Stimulated activated CD8-positive, alpha-beta memory T cell treated with anti-CD3 and anti-CD28 coated beads, Interleukin-15, amount 100 ng/mL, for 48 hours (primary cell): ENCODE measurements around the gene DPYSL5.
A peak's percentile ranks its signal among the peaks of the same experiment; 100 is the strongest.
"Not testable (repeated sequence)": the region's sequence is repeated elsewhere in the genome, so short reads cannot be mapped to it uniquely, and the experiment has no call there.

Experiments
- DNase-seq, 2 donors: peaks; one replicate each; pipeline ENCODE4 v3.0.0-alpha.2; 2020; ENCODE audit warnings: low read depth in 2 of 2

DPYSL5 gene

GRCh38 chr2:26901326-26902183 is 53.6 kb downstream of the DPYSL5 start:
- no peak for DNase-seq

GRCh38 chr2:26903676-26904075 is 55.7 kb downstream of the DPYSL5 start:
- no peak for DNase-seq

DNA sequence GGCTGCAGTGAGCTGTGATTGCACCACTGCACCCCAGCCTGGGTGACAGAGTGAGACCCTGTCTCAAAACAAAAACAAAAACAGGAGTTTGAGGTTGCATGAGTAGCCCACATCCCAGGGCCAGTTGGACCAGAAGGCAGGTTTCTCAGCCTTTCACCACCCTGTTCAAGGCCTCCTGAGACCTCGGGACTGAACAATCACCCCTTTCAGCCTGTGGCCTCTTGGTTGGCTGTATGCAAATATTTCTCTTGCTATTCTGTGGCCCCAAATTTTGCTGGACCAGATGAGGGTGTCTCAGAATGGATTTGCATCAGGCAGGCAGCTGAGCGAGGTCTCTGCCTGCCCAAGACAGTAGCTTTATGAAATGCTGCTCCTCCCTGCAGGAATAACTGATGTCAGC is 56.9 kb downstream of the DPYSL5 start:
- DNase-seq = no peak

- DNase-seq = no peak
Observed at GRCh38 chr2:26905341-26906198, 57.6 kb downstream of the DPYSL5 start.

- DNase-seq = no peak
Observed at GRCh38 chr2:26907416-26907815, 59.5 kb downstream of the DPYSL5 start.

DNA sequence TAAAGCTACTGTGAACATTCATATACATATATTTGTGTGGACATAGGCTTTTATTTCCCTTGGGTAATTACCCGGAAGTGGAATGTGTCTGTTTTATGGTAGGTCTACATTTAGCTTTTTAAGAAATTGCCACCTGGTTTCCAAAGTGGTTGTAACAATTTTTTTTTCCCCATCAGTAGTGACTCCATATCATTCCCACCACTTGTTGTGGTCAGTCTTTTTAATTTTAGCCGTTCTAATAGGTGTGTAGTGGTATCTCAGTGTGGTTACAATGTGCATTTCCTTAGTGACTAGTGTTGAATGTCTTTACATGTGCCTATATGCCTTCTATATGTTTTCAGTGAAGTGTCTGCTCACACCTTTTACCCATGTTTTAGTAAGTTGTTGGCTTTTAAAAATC is 62.2 kb downstream of the DPYSL5 start:
- no peak for DNase-seq

- DNase-seq = no peak
Observed at GRCh38 chr2:26911911-26912861, 64.3 kb downstream of the DPYSL5 start.

DNA sequence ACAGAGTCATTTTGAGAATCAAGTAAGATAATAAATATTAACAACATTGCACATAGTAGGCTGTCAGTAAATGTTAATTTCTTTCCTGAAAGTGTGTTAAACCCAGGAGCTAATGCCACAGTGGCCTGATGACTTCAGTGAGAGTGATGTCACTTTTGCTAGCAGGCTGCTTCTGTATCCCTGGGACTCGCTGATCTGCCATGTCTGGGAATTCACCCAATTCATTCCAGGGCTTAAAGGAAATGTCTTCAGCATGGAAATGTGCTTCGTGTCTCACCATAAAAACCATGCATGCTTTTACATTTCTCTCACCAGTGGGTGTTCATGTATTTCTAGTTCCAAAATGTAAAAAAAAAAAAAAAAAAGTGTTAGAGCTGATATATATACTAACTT is 65.7 kb downstream of the DPYSL5 start:
- no peak for DNase-seq

GRCh38 chr2:26913999-26914658 is 66.2 kb downstream of the DPYSL5 start:
- no peak for DNase-seq

DNA sequence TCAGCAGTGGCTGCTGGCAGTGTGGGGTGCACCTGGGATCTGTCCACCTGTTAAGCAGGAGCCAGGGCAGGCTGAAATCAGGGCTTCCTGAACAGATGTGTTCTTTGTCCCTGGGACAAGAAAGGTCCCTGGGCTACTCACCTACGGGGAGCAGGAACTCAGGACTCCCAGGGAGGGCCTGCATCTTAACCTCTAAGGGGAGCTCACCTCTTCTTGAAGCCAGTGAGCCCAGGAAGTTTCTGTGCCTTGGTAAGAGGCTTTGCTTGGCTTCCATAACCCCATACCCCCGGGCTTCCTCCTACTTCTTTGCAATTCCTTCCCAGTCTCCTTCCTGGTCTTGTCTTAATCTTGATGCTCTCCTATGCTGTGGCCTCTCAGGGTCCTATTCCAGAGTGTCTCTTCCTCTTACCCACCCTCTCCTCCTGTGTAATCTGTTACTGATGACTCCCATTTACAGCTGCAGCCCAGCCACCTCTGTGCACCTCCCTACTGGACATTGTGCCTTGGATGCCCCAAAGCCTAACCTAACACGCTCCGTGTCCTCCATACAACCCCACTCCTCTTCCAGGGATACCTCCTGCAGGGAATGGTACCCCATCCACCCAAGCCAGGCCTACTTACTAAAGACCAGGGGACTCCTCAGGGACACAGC is 66.9 kb downstream of the DPYSL5 start:
- DNase-seq = no peak

DNA sequence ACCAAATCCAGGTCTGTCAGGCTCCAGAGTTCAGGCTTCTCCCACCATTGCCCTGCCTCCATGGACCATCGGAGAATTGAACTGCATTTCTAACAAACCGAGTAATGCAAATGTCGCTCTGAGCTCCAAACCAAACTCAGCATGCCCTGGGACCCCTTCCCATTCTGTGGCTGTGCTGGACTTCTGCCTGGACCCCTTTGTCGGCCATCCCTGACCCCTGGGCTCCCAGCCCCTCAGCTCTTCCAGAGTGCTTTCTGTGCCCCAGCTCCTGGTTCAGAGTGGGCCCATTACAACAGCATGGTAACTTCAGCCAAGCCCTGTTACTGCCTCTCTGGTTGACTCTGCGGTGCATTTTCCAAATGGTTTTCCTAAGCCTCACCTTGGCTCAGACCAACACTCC is 67.4 kb downstream of the DPYSL5 start:
- no peak for DNase-seq

DNA sequence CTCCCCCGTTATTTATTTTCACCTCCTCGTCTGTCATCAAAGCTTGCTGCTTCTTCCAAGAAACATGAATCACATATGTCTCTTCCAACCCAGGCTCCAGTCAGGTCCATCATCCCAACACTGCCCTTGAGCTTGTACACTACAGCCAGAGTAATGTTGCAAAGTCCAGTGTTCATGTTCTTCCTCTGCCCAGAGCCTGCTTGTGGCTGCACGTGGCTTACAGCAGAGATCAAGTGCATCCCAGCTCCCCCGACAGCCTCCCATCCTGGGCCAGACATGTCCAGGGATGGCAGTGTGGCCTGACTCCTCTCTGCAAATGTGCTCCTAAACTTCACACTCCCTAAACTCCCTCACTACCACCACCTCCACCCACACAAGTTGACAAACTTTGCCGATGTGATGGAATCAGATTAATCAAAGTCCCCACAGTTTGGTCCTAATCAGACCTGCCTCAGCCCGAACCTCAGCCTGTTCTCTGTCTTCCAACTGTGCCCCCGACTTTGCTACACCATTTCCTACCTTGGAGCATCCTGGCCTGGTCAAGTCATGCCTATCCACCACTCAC is 68.3 kb downstream of the DPYSL5 start:
- DNase-seq = no peak

GRCh38 chr2:26917135-26917836 is 69.4 kb downstream of the DPYSL5 start:
- DNase-seq = no peak

- DNase-seq = no peak
Observed at GRCh38 chr2:26921323-26921722, 73.4 kb downstream of the DPYSL5 start.

DNA sequence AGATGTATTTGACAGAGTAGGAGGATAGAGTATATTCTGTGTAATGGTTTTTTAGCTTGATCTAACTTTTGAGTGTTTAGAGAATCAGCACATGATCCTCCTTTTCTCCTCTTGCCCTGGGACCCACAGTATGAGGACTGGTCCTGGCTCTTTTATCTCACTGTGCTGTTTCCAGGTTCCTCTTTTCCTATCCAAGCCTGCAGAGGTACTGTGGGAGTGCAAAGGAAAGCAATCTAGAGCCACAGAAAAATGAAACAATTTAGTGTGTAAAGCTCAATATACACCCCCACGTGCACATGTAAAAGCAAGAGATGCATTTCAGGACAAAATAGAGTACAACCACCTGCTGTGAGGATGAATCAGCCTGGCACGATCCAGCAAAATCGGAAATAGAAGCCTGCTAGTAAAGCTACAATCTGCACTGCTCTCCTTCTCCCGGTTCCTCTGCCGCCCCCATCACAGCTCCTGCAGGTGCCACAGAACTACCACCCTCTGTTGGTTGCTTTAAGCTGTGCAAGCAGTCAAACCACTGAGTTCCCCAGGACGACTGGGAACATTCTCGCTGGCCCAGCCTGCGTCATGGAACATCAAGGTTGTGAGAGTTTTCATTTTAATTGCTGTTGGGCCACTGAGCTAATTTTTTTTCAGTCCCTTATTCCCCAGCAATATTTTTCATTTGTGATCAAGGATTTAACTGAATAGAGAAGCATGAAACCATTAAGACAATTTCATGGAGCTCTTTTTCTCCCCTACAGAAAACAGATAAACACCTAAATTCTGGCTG is 74.7 kb downstream of the DPYSL5 start:
- DNase-seq = peak; percentile 18 to 21

- not testable (repeated sequence) for DNase-seq
Observed at GRCh38 chr2:26923189-26923466, 75.2 kb downstream of the DPYSL5 start.

GRCh38 chr2:26924731-26925099 is 76.8 kb downstream of the DPYSL5 start:
- no peak for DNase-seq

DNA sequence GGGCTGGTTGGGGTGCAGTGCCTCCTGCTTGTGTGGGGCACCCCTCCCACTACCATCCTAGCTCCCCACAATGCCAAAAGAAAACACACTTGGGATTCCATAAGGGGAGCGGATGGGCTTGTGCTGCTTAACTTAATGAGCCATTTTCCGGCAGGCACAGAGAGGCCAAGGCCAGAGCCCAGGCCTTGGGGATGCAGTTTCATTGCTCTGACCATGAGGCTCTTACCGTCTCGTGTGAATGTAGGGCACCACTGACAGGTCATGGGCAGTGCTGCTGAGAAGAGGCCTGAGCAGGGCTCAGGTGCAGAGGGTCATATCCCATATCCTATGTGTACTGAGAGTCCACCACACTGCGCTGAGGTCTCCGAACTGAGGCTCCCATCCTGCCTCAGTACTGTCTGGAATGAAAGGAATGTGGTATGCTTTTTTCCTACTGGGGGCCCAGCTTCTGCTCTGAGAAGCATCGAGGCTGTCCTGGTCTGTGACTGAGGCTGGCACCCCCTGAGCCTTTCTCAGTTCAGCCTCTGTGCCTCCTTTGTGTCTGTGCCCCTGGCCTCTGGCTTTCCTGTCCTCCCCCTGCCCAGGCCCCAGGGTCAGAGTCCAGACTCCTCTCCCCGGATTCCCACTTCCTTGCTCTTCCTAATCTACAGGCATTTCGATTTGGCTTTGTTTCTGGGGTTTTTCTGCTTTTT is 77.3 kb downstream of the DPYSL5 start:
- no peak for DNase-seq

- DNase-seq = no peak
Observed at GRCh38 chr2:26927221-26927620, 79.3 kb downstream of the DPYSL5 start.
